ENCODE measurements around the gene AHNAK.

DNA sequence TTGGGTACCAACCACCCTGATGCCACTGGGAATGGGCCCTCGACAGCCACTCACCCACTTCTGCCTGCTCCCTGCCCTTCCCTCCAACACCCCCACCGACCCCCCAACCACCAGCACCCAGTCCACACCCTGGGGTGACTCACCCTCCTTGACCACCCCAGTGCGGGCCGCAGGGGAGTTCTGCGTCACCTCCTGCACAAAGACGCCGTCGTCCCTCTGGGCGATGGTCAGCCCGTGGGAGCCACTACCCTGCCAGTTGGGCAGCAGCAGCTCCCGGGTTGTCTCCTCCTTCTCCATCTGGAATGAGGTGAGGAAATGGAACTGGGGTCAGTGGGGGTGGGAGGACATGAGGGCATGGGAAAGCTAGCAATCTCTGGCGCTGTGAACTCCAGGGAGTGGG is 10.8 kb downstream of the AHNAK start:
- TF ChIP-seq, protein P1, sequence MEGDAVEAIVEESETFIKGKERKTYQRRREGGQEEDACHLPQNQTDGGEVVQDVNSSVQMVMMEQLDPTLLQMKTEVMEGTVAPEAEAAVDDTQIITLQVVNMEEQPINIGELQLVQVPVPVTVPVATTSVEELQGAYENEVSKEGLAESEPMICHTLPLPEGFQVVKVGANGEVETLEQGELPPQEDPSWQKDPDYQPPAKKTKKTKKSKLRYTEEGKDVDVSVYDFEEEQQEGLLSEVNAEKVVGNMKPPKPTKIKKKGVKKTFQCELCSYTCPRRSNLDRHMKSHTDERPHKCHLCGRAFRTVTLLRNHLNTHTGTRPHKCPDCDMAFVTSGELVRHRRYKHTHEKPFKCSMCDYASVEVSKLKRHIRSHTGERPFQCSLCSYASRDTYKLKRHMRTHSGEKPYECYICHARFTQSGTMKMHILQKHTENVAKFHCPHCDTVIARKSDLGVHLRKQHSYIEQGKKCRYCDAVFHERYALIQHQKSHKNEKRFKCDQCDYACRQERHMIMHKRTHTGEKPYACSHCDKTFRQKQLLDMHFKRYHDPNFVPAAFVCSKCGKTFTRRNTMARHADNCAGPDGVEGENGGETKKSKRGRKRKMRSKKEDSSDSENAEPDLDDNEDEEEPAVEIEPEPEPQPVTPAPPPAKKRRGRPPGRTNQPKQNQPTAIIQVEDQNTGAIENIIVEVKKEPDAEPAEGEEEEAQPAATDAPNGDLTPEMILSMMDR (IDR thresholded peaks at IDR 0.05), result no peak
- TF ChIP-seq EZH2phosphoT487 (IDR thresholded peaks at IDR 0.05) (no peak), EZH2 (IDR thresholded peaks at IDR 0.05) (no peak)
